A673 (cell line): ENCODE results near the gene LRP1B. TPM values are rescaled to one million over a fixed set of nuclear protein-coding genes. Genes with fewer than 3 reads are reported as not detected.

Source experiments
- BruUV-seq: library from RNA; stranded (reverse); fragments of 400-500 nt; replicated peaks from 2 replicates; lab custom pipeline; 2021; lab: Mats Ljungman, UMichigan
- CTCF ChIA-PET: fragments of 300-600 bp; sonication (Branson Sonifier 250); formaldehyde crosslinking; loops from one replicate; lab custom pipeline; 2022; ENCODE audit warnings: antibody characterized with exemption; lab: Charles Lee
- POLR2A ChIA-PET: fragments of 300-600 bp; sonication (Branson Sonifier 250); formaldehyde crosslinking; loops from one replicate; lab custom pipeline; 2022; ENCODE audit warnings: antibody characterized with exemption; ENCODE audit not compliant: low non-redundant PET; lab: Charles Lee
- DNase-seq: peaks from one replicate; pipeline ENCODE4 v3.0.0-alpha.2; 2015; ENCODE audit warnings: low spot score
- H3K27ac ChIP-seq: fragments of 200-600 bp; sonication (generic); 2 replicates; pipeline ENCODE4 v1.5.1; 2016; ENCODE audit warnings: mixed run types, low read depth, mild to moderate bottlenecking, mixed read lengths, antibody characterized with exemption, low read length; ENCODE audit not compliant: poor library complexity, severe bottlenecking
- H3K27me3 ChIP-seq: fragments of 200-600 bp; sonication (generic); replicated peaks from 2 replicates; pipeline ENCODE4 v1.6.1; 2017; ENCODE audit warnings: mixed run types, low read depth, mild to moderate bottlenecking, mixed read lengths, antibody characterized with exemption, low read length; ENCODE audit not compliant: insufficient read depth, poor library complexity
- H3K36me3 ChIP-seq: fragments of 200-600 bp; sonication (generic); 2 replicates; pipeline ENCODE4 v1.6.1; 2016; ENCODE audit warnings: mixed run types, mild to moderate bottlenecking, mixed read lengths, antibody characterized with exemption, low read length; ENCODE audit not compliant: insufficient read depth, poor library complexity, severe bottlenecking
- H3K4me1 ChIP-seq: fragments of 200-600 bp; sonication (generic); 2 replicates; pipeline ENCODE4 v1.6.1; 2017; ENCODE audit warnings: mixed run types, mild to moderate bottlenecking, mixed read lengths, antibody characterized with exemption, low read length; ENCODE audit not compliant: insufficient read depth, poor library complexity, severe bottlenecking
- H3K4me3 ChIP-seq: fragments of 200-600 bp; sonication (generic); 2 replicates; pipeline ENCODE4 v1.5.1; 2016; ENCODE audit warnings: low read depth, mixed run types, mild to moderate bottlenecking, mixed read lengths, low read length; ENCODE audit not compliant: poor library complexity, severe bottlenecking
- H3K9me3 ChIP-seq: fragments of 200-600 bp; sonication (generic); 2 replicates; pipeline ENCODE4 v1.6.1; 2016; ENCODE audit warnings: mixed run types, low read depth, mild to moderate bottlenecking, mixed read lengths, antibody characterized with exemption, low read length; ENCODE audit not compliant: poor library complexity, severe bottlenecking
- EZH2 ChIP-seq: fragments of 200-600 bp; sonication (generic); IDR thresholded peaks from 2 replicates; pipeline ENCODE4 v1.6.1; 2017; ENCODE audit warnings: borderline replicate concordance, low read depth, mild to moderate bottlenecking, mixed read lengths, antibody characterized with exemption, low read length; ENCODE audit not compliant: poor library complexity, severe bottlenecking
- intact Hi-C: fragments of 100-400 bp; cut with micrococcal nuclease; formaldehyde crosslinking; loops from one replicate; pipeline ENCODE4 v1.10.0; 2022; ENCODE audit not compliant: unreplicated experiment
- total RNA-seq: library from RNA; stranded (reverse); gene quantifications from 2 replicates; pipeline ENCODE4 v1.2.3, GENCODE V29; 2021
- TF ChIP-seq, protein P1 (sequence below): fragments of 300-800, 200-600 bp; sonication (generic); conservative IDR thresholded peaks from 2 replicates; pipeline ENCODE4 v1.5.1; 2017; ENCODE audit warnings: low read depth, mild to moderate bottlenecking, antibody characterized with exemption, low read length, moderate library complexity, mixed read lengths

The LRP1B gene
- total RNA-seq, 1 experiment from 2014 or later, result 9.9 TPM

DNA sequence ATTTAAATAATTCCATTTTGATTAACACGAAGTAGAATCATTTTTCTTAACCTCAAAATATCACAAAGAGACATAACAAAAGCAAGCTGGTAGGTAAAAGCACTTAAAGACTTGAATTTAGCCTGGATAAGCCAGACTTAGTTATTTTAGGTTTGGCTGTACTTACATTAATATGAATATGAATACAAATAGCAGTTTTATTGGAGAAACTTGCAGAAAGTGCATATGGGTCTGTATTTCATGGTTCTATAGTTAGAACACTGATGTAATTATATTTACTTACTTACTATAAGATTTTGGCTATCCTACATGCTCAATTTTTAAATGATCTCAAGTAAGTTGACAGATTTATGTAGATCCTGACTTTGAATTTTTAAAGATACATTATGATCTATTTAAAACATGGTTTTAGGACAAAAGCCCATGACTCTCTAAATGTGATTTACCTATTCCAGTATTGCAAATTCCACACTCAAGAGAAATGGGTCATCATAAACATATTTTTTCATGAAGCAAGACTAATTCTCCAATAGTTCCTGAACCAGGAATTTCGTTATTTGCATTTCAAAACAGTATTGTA is 1775.2 kb downstream of the LRP1B start:
- TF ChIP-seq EZH2, result no peak
- TF ChIP-seq, protein P1, sequence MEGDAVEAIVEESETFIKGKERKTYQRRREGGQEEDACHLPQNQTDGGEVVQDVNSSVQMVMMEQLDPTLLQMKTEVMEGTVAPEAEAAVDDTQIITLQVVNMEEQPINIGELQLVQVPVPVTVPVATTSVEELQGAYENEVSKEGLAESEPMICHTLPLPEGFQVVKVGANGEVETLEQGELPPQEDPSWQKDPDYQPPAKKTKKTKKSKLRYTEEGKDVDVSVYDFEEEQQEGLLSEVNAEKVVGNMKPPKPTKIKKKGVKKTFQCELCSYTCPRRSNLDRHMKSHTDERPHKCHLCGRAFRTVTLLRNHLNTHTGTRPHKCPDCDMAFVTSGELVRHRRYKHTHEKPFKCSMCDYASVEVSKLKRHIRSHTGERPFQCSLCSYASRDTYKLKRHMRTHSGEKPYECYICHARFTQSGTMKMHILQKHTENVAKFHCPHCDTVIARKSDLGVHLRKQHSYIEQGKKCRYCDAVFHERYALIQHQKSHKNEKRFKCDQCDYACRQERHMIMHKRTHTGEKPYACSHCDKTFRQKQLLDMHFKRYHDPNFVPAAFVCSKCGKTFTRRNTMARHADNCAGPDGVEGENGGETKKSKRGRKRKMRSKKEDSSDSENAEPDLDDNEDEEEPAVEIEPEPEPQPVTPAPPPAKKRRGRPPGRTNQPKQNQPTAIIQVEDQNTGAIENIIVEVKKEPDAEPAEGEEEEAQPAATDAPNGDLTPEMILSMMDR, result no peak
- CTCF ChIA-PET, result no interaction called here

DNA sequence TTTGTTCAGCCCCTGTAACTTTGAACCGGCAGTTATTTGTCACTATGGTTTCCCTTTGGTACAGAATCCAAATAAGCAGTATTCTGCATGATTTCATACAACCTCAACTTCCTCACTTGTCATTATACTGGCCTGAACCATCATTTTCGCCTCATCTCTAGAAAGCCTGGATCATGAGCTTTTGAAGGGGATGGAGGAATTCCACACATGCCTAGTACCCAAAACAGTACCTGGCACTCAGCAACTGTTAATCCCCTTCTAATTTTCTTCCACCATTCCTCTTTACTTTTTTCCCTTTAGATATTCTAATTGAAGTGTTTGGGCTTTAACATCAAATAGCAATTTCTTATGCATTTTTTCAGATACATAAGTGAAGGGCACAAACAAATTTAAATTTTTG is 1776.3 kb downstream of the LRP1B start:
- CTCF ChIA-PET, result no interaction called here
- no peak for TF ChIP-seq EZH2
- TF ChIP-seq, protein P1, result no peak

More for the DNA sequence above, 1775.2 kb downstream of the LRP1B start:
- no TSS peak for BruUV-seq
- no peak overlapping the region for H3K27ac ChIP-seq
- H3K27me3 ChIP-seq, result no peaks in the 10 kb centered on the region
- no peak overlapping the region for H3K4me3 ChIP-seq
- H3K4me1 ChIP-seq, result peaks cover 34% of the 10 kb centered on the region
- H3K9me3 ChIP-seq, result no peaks in the 10 kb centered on the region
- POLR2A ChIA-PET, result no interaction called here
- no peaks in the 10 kb centered on the region for H3K36me3 ChIP-seq
- DNase-seq, result no peak
- intact Hi-C loops, result no loop called here

DNA sequence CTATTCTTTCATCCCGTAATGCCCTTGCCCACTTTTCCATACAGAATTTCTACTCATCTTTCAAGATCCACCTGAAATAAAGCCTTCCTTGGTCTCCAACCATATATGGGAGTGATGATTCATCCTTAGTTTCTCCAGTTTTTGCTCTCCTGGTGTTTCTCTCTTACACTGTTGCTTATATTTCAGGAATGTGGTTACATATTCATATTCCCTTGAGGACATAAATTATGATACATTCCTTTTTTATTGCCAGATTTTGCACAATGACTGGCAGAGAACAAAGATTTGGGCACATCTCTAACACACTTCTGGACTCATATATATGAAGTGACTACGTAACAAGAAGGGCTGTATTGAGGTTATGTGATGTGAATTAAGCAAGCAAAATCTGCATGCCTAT is 1777.3 kb downstream of the LRP1B start:
- Histone ChIP-seq H3K27ac (peak overlapping the region; percentile 41), H3K4me1 (peaks cover 33% of the 10 kb centered on the region), H3K4me3 (no peak overlapping the region), H3K27me3 (no peaks in the 10 kb centered on the region), H3K36me3 (no peaks in the 10 kb centered on the region), H3K9me3 (no peaks in the 10 kb centered on the region)
- ChIA-PET POLR2A (no interaction called here), CTCF (no interaction called here)
- no TSS peak for BruUV-seq
- intact Hi-C loops, result no loop called here
- DNase-seq, result peak; percentile 72
- no peak for TF ChIP-seq EZH2
- TF ChIP-seq, protein P1, result no peak

More for the DNA sequence above, 1776.3 kb downstream of the LRP1B start:
- intact Hi-C loops, result no loop called here
- H3K27me3 ChIP-seq, result no peaks in the 10 kb centered on the region
- DNase-seq, result no peak
- H3K4me1 ChIP-seq, result peaks cover 34% of the 10 kb centered on the region
- peak overlapping the region; percentile 41 for H3K27ac ChIP-seq
- no peak overlapping the region for H3K4me3 ChIP-seq
- POLR2A ChIA-PET, result no interaction called here
- H3K9me3 ChIP-seq, result no peaks in the 10 kb centered on the region
- H3K36me3 ChIP-seq, result no peaks in the 10 kb centered on the region
- no TSS peak for BruUV-seq
